NCI-H187 (cell line): ENCODE data around the gene DYNC1I1.

Experiments used
- DNase-seq, 2 experiments: peaks; one replicate each; lab custom pipeline; 2025; lab: John Stamatoyannopoulos, UW

The DYNC1I1 gene

DNA sequence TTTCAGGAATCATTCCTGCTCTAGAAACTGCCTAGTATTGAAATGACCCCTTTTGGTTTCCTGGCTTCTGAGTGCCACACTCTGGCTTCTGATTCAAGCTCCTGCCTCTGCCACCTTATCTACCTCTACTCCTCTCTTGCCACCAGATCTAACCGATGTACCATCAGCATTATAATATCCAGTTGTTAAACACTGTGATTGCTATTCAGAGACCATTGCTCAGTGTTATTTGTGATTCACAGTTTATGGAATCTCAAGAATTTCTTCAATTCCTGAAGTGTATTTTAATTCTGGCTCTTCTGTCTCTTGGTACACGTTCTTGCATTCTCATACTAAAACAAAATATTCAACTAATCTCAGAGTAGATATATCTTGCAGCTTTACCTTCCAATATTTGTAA lies 88.7 kb downstream of the DYNC1I1 start:
- no peak for DNase-seq

DNA sequence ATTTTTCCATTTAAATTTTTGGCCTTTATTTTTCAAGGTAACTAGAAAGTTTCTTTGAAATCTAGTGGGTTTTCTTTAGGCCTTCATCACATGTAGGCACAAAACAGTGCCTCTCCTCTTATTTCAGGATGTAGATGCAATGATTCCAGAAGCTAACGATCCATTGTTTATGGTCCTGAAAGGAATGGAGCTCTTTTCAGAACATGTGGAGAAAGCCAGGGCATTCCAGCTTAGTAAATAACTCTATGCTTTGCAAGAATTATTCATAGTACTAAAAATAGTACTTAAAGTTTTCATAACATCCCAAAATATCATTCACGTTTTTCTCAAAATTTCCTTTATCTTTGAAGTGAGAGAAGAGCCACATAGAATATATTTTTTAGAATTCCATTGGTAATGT lies 91.3 kb downstream of the DYNC1I1 start:
- DNase-seq, result no peak

DNA sequence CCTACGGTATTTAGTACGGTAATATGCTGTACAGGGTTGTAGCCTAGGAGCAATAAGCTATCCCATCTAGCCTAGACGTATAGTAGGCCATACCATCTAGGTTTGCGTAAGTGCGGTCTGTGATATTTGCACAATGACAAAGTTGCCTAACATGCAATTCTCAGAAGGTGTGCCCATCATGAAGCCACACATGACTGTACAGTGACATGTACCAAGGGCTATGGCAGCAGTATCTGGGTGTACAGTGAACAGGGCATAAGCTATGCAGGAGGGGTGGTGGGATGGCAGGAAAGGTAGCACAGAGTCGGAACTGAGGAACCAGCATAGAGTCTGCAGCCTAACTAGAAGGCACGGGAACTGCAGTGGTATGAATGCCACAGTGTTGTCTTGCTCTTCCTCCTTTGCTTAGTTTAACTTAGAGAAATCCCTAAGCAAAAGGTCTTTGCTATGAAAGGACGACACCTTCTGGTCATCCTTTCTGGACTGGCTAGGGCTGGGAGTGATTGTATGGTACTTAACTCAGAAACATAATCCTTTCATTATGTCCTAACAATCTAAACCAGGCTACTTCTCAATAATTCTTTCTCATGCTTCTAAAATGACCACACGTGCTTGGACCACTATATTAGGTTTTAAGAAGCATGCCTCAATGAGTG lies 93.5 kb downstream of the DYNC1I1 start:
- no peak for DNase-seq

DNA sequence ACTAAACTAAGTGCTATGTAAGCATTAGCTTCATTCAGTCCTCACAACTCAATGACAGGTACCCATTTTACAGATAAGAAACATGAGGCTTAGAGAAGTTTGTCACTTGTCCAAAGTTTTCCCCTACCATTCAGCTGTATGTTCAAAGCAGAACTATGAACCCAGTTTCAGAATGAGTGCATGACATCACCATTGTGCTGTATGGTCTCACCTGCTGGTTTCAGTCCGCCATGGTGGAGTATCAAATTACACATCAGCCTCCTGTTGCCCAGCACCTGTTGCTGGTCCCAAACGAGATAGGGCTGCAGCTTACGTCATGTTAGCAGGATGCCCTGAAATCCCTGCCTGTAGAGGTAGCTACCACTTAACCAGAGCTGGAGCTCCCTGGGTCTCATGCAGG lies 95.0 kb downstream of the DYNC1I1 start:
- DNase-seq, result peak in 1 of 2 experiments; percentile 33

DNA sequence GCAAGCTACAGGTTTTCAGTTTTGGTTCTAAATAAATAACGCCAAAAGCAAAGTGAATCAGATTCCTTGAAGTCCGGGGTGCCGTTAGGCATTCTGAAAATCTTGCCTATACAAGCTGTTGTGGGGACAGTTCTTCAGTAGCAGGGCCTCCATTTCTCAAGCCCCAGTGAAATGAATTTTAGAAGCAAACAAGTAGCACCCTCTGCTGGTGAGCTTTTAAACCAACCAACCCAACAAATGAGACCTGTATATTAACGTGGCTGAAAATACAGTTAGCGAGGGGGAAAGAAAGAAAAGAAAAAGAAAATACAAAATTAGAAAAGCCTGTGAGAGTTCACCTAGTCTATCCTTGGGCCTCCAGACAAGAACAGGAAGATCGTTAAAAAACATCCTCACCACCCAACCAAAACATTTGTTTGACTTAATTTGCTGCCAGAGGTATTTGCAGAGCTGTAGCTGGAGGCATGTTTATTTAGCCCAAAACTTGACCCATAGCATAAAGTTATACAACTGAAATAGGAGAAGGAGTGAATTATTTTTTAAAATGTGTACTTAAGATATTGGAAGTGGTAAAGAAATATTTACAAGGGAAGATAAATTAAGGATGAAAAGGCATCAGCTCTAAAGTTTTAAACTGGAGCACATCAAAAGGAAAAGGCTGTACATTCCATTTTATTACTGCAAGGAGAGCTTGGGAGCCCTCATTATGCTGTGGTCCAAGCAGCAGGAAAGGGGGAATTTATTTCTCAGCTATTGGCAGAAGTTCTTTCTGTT lies 98.9 kb downstream of the DYNC1I1 start:
- peak; percentile 32 to 61 for DNase-seq

DNA sequence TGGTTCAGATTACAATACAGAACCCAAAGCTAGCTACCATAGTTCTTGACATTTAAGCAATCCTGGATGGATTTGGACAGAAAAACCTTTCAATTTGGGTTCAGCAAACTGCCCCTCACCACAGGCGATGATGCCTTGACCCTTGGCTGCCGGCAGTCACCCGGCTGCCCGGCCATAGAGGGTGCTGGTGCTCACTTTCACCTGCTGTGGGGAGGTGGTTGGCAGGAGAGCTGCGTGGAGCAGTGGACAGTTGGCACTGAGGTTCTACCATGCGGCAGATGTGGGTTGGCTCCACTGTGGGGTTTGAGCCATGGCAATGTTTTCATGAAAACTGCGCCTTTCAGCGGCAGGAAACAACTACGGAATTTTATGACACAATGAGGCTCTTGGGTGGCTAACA lies 99.5 kb downstream of the DYNC1I1 start:
- no peak for DNase-seq

DNA sequence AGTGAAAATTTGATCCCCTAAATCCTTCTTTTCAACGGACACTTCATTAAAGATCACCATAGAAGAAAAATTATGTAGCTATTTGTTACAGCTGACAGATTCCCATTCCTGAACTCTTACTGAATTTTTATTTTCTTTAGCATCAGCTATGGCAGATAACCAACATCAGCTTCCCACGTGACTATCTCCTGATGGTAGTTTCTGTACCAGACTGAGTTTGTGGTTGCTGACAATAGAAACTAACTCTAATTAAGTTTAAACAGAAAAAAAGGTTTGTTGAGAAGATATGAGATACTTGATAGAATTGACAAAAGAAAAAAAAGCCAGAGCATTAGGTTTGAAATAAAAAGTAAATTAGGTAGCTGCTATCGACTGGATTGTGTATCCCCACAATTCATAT lies 101.8 kb downstream of the DYNC1I1 start:
- no peak for DNase-seq

DNA sequence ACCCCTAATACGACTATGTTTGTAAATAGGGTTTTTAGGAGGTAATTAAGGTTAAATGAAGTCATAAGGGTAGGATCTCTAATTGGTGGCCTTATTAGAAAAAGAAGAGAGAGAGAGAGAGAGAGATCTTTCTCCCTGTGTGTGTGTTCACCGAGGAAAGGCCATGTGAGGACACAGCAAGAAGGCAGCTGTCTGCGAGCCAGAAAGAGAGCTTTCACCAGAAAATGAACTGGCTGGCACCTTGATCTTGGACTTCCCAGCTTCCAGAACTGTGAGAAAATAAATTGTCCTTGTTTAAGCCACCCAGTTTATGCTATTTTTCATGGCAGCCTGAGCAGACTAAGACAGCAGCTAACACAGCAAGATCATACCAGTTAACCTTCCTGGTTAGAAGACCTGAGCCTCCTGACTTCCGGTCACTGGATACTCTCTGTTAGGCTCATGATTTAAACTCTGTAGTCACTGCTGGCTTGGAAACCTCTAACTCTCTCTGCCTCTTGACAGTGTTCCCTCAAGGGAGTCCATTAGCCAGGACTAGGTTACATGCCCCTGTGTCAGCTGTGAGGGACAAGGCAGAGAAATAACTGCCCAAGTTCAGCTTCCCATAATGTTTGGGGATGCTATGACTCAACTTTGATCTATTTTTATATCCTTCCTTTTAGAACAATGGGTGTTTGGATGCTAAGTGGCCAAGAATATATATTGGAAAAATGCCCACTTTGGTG lies 102.3 kb downstream of the DYNC1I1 start:
- DNase-seq, result no peak

DNA sequence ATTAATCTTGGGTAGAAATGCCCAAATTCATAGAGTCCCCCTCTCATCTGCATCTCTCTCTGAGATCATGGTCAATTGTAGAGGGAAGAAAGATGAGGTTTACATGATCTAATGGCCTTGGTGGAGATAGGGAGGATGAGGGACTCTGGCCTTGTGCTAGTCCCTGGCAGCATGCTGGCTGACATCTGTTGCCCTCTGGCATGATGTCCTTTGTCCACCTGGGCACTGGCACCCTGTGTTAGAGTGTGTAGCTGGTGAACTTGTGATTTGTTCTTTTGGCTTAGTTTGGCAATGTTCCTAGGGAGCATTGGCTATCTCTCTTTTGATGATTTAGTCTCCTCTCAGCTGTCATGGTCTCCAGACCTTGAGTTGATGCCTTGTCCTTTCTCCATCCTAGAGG lies 103.2 kb downstream of the DYNC1I1 start:
- DNase-seq, result no peak

DNA sequence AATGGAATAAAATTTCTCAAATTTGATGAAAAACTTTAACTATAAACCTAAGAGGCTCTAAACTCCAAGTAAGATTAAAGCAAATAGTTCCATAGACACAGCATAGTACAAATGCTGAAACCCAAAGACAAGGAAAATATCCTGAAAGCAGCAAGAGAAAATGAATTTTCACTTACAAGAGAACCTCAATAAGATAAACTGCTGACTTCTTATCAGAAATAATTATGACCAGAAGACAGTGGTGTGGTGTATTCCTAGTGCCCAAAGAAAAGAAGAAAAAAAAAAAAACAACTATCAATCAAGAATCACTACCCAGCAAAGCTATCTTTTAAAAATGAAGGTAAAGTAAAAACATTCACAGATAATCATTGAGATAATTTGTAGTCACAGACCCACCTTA lies 106.3 kb downstream of the DYNC1I1 start:
- no peak for DNase-seq

DNA sequence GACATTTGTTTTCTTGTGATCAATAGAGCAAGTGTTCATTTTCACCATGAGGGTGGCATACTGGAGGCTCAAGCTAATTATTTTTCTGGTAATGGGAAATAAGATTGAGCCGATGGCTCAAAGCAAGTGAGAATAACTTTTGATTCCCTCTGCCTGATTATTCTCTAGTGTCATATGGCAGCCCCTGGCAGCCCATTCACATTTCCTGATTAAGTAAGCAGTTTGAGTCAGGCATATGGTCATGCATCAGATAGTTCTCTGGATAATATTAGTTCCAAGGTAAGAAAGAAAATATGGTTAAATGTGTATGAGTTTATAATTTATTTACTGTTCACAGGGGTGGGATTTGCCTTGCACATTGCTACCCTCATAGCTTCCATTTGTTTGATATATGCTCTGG lies 109.2 kb downstream of the DYNC1I1 start:
- no peak for DNase-seq

DNA sequence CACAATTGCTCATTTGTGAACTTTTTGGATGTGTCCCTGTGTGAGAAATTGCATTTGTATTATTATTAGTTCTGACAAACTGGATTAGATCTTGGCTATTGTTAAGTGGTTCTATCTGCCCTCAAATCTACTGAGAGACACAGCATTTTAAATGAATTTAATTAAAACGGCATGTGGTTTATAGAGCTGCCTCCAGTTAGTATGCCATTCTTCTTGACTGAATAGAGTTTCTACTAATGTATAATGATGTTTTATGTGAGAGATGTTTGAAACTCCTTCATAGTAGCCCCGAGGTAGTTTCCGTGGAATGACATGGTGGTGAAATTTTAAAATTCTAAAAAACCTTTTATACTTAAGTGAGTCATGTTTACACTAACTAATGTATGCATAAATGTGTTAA lies 110.9 kb downstream of the DYNC1I1 start:
- DNase-seq, result no peak

DNA sequence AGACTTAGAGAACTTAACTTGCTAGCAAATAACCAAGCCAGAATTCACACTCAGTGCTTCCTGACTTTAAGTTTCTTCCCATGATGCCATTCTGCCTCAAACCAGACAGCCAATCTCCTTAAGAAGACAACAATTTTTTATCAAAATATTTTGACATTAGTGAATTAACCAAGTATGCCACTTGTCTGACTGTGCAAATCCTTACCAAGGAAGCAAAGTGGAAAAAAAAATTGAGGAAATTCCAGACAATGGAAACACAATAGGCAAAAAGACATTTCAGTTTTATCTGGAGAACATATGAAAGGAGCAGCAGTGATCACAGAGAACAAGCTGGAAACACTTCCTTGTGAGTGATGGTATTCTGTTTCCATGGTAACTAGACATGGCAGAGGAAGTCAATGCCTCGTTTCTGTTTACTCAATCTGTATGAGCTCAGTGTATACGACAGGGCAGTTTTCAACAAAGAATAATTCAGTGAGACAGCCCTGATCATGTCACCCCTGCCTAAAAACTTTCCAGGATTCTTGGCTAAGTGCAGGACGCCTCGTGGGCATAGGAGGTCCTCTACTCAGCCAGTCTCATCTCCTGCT lies 114.2 kb downstream of the DYNC1I1 start:
- DNase-seq, result no peak

DNA sequence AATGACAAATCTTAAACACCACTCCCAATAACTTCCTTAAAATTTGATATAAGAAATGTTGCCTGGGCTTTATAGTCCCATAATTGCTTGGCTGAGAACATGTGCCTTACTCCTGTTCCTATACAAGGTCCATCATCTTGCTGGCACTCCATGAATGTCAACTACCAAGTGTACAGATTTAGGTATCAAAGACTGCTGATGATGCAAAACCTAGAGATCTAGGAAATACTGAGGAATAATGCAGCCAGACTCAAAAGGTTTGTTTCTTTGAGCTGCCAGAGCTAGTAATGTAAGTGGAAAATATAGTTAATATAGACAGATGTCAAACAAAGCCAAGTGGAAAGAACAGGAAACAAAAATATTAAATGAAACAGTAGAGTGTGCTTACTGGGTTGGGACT lies 121.1 kb downstream of the DYNC1I1 start:
- no peak for DNase-seq

DNA sequence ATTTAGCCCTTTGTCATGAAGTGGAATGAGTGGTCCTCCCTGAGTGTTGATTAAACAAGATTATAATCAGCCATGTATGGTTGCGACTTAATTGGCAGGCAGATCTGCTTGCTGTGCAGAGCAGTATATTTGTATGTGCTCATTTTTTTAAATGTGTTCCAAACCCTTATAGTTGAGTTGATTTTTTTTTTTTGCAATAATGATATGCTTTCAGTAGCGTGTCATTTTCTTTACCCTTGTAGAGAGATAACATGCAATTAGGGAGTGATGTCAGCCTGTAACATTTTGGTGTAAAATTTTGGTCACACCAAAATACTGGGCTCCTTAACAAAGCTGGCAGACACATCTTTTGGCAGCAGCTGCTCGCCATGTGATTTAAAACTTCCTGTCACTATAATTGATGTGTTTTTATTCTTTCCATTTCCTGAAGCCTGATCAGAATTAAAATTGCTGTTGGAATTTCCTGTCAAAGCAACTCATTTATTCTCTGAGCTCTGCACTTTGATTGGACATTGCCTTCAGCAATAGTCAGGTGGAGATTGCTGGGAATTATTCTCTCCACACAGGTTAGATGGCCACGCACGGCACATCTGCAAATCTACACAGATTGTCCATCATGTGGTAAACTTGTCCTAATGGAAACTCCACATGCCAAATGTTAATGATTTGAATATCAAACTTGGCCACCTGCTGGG lies 125.3 kb downstream of the DYNC1I1 start:
- DNase-seq, result no peak

DNA sequence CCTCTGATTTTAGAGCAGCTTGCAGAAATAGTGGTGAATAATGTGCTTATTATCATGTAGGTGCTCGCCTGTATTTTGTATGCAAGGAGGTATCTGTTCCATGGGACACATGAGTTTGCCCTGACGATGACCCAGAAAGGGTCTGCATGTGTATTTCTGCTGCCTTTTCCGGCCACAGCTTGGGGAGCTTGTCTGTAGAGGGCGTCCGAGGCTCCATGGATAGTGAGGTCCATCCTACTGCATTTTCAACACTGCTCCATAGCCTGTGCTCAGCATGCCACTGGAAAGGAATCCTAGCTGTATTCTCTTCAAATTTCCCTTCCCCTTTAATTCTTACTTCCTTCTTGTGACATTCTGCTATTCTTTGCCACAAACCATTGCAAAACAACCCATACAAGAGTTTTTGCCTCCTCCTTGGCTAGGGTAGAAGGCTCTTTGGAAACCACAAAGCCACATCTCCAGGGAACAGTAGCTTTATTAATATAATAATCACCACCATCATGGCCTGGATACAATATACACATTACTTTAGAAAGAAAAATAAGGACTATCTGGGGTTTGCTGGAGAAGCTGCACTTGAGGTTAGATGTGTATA lies 127.7 kb downstream of the DYNC1I1 start:
- no peak for DNase-seq

DNA sequence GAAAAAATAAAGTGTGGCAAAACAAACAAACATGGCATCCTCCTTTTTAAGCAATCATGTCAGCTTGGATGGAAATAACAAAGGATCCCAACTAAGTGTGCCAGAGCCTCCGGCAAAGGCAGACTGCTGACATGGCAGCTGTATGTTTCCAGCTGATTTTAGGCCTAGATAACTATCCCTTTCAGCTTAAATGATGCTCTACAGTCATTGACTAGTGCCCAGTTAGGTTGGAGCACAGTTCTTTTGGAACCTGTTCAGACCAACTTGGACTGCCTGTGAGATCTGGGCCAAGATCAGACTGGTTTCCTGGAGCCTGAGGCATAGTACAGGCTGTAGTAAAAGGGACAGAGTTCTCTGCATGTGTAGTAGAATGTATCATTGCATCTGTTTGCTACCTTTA lies 128.7 kb downstream of the DYNC1I1 start:
- DNase-seq, result no peak

DNA sequence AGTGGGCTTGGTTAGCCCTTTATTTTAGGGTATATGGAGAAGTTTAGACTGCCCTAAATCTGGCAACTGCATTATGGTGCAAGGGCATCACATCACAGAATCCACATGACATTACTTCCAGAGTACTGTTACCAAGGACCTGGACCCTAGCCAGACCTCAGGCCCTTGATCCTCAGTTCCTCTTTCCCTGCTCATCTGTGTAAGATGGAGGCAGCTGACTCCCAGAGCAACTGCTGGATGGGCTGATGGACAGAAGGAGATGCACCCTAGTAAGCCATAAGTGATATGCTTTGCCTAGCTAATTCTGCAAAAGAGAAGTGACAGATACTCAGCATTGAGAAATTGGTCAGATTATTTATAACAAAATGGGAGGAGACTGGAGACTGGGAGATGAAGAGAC lies 131.7 kb downstream of the DYNC1I1 start:
- no peak for DNase-seq

DNA sequence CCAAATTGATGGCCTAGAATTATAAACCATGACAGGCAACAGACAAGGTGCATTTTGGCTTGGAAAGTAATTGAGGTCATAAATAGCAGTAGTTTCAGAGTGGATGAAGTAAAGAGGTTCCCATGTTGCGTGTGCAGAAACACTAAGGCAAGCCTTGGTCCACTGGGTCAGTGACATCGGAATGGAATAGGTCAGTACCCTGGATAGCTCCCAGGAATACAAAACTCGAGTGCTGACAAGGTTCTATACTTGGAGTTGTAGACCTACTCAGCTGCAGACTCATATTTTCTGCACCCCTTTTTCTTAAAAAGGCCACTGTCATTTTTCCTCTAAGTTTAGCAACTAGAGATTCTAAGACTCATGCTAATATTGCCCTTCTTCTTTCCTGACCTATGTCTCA lies 132.8 kb downstream of the DYNC1I1 start:
- DNase-seq, result no peak

DNA sequence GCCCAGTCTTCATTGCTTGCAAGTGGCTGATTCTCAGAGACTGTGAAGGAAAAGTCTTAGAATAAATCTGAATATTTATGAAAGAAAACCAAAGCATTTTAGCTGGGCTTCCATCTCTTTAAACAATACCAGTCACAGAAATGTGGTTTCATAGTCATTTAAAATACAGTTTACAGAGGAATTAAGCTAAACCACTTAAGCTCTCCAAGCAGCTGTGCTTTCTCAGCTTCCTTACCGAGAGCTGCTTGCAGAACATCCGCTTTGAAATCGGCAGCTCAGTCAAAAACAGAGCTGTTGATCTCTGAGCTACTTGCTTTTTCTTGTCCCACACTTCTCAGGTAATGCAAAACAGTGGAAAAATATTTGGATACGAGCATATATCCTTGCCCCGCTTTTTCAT lies 134.5 kb downstream of the DYNC1I1 start:
- peak in 1 of 2 experiments; percentile 50 for DNase-seq

DNA sequence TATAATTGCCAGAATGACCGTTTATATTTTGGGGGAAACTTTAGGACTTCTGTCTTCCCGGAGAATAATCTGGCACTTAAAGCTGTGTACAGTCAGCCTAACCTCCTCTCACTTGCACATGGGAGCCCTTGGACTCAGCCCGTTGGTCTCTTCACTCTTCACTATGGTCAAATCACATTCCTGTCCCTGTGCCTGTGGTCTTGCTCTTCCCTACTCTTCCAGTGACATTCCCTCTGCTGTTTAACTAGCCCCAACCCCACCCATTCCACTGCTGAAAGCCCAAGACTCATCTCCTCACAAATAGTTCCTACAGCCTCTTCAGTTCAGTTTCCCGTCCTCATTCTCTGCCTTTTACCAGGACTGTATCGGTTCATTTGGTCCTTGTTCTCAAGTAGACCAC lies 135.0 kb downstream of the DYNC1I1 start:
- peak in 1 of 2 experiments; percentile 35 for DNase-seq

DNA sequence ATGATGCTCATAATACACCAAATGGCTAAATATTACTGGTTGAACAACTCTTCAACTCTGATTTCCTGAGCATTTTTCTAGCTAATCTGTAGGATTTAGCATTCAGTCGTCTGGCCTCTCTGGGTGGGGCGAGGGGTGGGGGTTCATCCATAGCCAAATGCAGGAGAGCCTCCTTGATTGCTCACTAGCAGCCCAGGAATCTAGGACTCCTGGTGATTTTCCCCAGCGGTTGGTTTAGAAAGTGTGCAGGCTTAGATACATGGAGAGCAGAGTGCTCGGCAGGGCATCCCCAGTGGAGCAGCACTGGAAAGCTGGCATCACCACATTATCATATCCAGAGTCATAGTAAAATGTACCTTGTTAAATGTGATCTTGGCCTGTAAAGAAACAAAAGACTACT lies 136.1 kb downstream of the DYNC1I1 start:
- DNase-seq, result no peak
